HG02798 (cell line): Measurements from ENCODE around the gene TMEM45A.
"Not testable (repeated sequence)": the region's sequence is repeated elsewhere in the genome, so short reads cannot be mapped to it uniquely, and the experiment has no call there.

Experiments
- ATAC-seq: cut with Tn5 transposase; IDR thresholded peaks from one replicate; pipeline ENCODE4 v1.9.1; 2021; ENCODE audit warnings: mild to moderate bottlenecking; ENCODE audit not compliant: unreplicated experiment, poor library complexity

The TMEM45A gene

GRCh38 chr3:100563652-100564211 lies 71.3 kb downstream of the TMEM45A start:
- ATAC-seq: no peak

DNA sequence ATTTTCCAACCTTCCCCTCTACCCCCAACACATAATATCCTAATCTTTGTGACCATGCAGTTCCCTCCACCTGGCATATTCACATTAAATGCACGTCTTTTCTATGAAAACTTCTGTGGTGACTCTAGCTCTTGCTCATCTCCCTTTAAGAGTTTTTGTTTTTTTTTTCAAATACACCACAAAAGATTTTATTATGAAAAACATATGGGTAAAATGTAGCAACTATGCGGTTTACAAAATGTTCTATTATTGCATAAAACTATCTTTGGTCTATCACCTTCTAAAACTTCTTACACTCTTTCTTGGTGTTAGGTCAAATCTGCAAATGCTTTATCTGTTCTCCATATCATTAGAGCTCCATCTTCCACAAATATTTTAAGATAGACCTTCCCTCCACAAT lies 78.4 kb downstream of the TMEM45A start:
- no peak for ATAC-seq

GRCh38 chr3:100574536-100574935 lies 82.1 kb downstream of the TMEM45A start:
- ATAC-seq: no peak

- ATAC-seq: no peak
Measured at GRCh38 chr3:100575704-100576103, 83.3 kb downstream of the TMEM45A start.

GRCh38 chr3:100577382-100578008 lies 85.1 kb downstream of the TMEM45A start:
- ATAC-seq: no peak

DNA sequence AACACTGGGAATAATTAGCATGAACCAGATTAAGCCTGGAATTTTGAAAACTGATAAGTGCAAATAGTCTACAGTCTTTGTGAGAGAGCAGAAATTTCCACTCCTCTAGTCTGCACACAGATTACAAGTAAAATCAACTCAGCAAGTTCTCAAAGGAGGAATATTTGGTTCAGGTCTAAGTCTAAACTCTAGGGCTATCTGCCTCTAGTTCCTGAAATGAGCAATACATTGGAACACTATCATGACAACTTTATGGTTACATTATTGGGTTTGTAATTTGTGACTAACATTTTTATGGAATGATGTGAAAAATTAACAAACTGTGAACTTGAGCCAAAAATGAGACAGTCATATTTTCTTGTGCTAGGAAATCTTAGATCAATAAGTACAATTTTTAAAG lies 86.2 kb downstream of the TMEM45A start:
- ATAC-seq: no peak

DNA sequence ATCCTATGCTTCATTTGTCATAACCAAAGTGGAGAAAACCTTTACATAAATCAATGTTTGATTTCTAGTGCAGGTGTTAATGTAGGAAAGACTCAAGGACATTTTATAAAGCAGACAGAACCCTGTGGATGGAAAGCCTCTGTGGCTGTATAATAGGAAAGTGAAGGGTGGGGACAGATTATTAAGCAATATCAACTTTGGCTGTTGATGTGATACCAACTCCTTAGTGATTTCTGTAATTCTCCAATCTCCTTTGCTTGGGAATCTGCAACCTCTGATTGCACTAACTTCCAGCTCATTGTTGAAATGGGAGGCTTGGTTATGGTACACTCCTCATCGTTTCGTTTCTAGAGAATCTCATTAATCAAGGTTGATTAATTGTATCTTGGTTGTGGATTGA lies 87.7 kb downstream of the TMEM45A start:
- no peak for ATAC-seq

GRCh38 chr3:100581650-100582049 lies 89.2 kb downstream of the TMEM45A start:
- ATAC-seq: no peak

DNA sequence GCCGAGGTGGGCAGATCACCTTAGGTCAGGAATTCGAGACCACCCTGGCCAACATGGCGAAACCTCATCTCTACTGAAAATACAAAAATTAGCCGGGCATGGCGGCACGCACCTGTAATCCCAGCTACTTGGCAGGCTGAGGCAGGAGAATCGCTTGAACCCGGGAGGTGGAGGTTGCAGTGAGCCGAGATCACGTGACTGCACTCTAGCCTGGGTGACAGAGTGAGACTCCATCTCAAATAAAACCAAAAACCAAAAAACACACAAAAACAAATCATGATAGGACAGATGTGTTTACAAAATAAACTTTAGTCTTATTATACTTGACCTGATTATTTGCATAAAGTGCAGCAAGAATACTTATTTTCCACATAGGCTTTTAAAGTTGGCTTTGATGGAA lies 89.7 kb downstream of the TMEM45A start:
- ATAC-seq: not testable (repeated sequence)

DNA sequence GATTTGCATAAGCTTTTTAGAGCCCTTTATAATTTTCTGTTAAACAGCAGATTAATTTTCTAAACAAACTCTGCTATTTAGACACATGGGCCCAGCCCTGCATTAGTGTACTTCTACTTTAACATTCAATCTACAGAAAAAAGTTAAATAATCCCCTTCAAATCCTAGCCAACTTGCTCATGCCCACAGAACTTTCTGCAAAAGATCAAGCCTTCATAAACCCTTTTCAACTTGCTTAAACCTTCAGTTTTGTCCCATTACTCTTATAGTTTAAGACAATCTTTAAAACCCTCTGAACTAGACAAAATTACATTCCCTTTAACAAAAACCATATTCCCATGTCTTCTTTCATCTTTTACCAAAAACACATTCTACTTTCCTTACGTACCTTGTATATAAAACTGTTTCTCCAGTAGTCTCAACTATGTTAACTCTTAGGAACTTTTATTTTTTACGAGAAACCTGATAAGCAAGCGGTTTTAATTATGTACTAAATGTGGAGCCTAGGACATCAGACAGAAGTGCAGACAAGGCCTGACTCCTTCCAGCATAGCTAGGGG lies 91.8 kb downstream of the TMEM45A start:
- no peak for ATAC-seq

GRCh38 chr3:100586832-100587231 lies 94.4 kb downstream of the TMEM45A start:
- no peak for ATAC-seq

GRCh38 chr3:100588251-100588650 lies 95.8 kb downstream of the TMEM45A start:
- no peak for ATAC-seq

- ATAC-seq: peak; percentile 92
Measured at GRCh38 chr3:100590114-100590839, 97.9 kb downstream of the TMEM45A start.

- no peak for ATAC-seq
Measured at GRCh38 chr3:100590840-100591147, 98.4 kb downstream of the TMEM45A start.

DNA sequence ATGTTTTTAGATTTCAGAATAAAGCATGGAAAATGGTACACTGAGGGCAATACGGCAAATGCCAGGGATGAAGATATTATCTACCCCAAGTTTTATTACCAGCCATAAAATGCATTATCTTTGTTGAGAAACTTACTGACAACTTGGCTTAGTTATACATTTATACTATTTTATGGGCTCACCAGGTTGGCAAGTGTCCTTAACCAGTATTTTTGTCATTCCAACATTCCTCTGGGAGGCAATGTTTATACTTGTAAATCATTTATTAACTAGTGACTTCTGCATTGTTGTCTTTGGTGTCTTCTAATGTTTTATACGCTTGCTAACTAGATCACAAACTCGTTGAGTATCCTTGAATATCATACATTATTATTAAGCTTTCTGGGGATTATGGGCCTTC lies 99.0 kb downstream of the TMEM45A start:
- ATAC-seq: no peak

DNA sequence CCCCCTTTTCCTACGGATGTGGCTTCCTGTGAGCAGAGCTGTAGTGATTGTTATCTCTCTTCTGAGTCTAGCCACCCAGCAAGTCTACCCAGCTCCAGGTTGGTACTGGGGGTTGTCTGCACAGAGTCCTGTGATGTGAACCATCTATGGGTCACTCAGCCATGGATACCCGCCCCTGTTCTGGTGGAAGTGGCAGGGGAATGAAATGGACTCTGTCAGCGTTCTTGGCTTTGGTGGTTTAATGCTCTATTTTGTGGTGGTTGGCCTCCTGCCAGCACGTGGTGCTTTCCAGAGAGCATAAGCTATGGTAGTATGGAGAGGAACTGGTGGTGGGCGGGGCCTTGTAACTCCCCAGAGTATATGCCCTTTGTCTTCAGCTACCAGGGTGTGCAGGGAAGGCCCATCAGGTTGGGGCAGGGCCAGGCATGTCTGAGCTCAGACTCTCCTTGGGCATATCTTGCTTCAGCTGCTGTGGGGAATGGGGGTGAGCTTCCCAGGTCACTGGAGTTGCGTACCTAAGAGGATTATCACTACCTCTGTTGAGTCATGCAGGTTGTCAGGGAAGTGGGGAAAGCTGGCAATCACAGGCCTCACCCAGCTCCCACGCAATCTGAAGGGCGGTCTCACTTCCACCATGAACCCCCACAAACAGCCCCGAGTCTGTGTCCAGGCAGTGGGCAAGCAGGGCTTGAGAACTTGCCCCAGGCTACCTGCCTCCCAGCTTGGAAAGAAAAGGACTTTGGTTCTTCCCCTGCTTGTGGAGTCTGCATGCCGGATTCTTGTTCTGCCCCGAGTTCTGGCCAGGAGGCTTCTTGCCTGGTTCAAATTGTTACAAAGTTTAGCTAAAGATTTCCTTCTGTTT lies 108.0 kb downstream of the TMEM45A start:
- no peak for ATAC-seq

GRCh38 chr3:100602506-100603444 lies 110.4 kb downstream of the TMEM45A start:
- peak; percentile 50 for ATAC-seq

DNA sequence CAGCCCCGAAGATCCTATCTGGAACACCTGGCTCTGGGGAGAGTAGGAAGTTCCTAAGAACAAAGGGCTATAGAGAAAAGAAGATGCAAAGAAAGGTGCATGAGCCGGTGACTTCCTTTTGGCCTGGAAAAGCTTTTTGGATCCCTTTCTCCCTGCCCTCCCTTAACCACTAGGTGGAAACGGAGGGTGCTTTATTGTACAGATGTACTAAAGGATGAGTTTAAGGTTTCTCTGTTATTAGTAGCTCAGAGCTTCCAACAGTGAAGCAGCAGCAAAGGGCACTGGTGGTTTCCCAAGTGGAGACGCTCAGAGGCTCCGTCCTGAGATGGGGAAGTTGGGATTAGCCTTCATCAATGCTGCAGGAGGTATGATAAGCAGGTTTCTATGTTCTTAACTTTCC lies 111.0 kb downstream of the TMEM45A start:
- ATAC-seq: peak; percentile 37

- ATAC-seq: no peak
Measured at GRCh38 chr3:100605358-100605757, 112.9 kb downstream of the TMEM45A start.
